K562 (cell line): ENCODE results near the gene TANC1. TPM values are rescaled to one million over a fixed set of nuclear protein-coding genes. Genes with fewer than 3 reads are reported as not detected.

Experiments used
- CREB3L1 ChIP-seq: fragments of 450-650 bp; IDR thresholded peaks from 2 replicates; pipeline ENCODE4 v1.6.1; 2014; ENCODE audit warnings: low read depth, mild to moderate bottlenecking, moderate library complexity, borderline replicate concordance
- ELK1 ChIP-seq: sonication (generic); formaldehyde crosslinking; IDR thresholded peaks from 2 replicates; pipeline ENCODE4 v1.8.1; 2022; ENCODE audit warnings: missing genetic modification reagents
- GATA2 ChIP-seq: sonication (generic); formaldehyde crosslinking; IDR thresholded peaks from 2 replicates; pipeline ENCODE4 v1.4.0; 2020; ENCODE audit warnings: mild to moderate bottlenecking, missing genetic modification reagents
- HDAC1 ChIP-seq, 2 experiments: fragments of 450-650 bp; IDR thresholded peaks; 2 replicates each; pipeline ENCODE4 v1.6.1; 2016 to 2017; ENCODE audit warnings: inconsistent platforms in 1 of 2, mild to moderate bottlenecking in 1 of 2, moderate library complexity in 1 of 2
- HMBOX1 ChIP-seq: sonication (generic); IDR thresholded peaks from 2 replicates; pipeline ENCODE4 v1.6.1; 2016
- NELFE ChIP-seq: IDR thresholded peaks from 2 replicates; pipeline ENCODE4 v1.6.1; 2011; ENCODE audit warnings: mild to moderate bottlenecking; ENCODE audit not compliant: insufficient read depth, insufficient read length
- OTX1 ChIP-seq: fragments of 450-650 bp; formaldehyde crosslinking; IDR thresholded peaks from 2 replicates; pipeline ENCODE4 v1.4.0; 2022; ENCODE audit warnings: mild to moderate bottlenecking
- SAP30 ChIP-seq: fragments of 200-600 bp; sonication (generic); IDR thresholded peaks from 2 replicates; pipeline ENCODE4 v1.6.1; 2012; ENCODE audit warnings: borderline replicate concordance, low read depth, mild to moderate bottlenecking, moderate library complexity, low read length, control low read depth, inconsistent platforms; ENCODE audit not compliant: insufficient read depth, poor library complexity, severe bottlenecking
- TEAD4 ChIP-seq, 2 experiments: sonication (generic) in 1 of 2; formaldehyde crosslinking in 1 of 2; IDR thresholded peaks; 2 replicates each; pipeline versions ENCODE4 v1.6.1 to v1.8.0; 2012 to 2022; ENCODE audit warnings: borderline replicate concordance in 1 of 2, inconsistent platforms in 1 of 2, low read length in 1 of 2, mild to moderate bottlenecking in 1 of 2, missing genetic modification reagents in 1 of 2
- THAP7 ChIP-seq: fragments of 250-450 bp; sonication (Bioruptor Pico); IDR thresholded peaks from 2 replicates; pipeline ENCODE4 v1.5.0; 2021
- XRCC4 ChIP-seq: IDR thresholded peaks from one replicate; pipeline ENCODE4 v1.6.1; 2011; ENCODE audit not compliant: insufficient read depth, insufficient read length; ENCODE audit errors: extremely low read depth
- ZBED1 ChIP-seq: IDR thresholded peaks from 2 replicates; pipeline ENCODE4 v1.6.1; 2014
- ZNF212 ChIP-seq: fragments of 450-650 bp; formaldehyde crosslinking; IDR thresholded peaks from 2 replicates; pipeline ENCODE4 v1.4.0; 2020; ENCODE audit warnings: mild to moderate bottlenecking
- polyA plus RNA-seq, 8 experiments: library from polyadenylated mRNA; depleted of rRNA in 4 of 8; stranded (reverse) in 5 of 8; unstranded in 3 of 8; fragments of >200 nt; fragmentation: Nextera tagmentation in 2 of 8; fragmentation: Illumina TruSeq in 1 of 8; extraction: Ambion mirVana in 2 of 8; extraction: Trizol in 1 of 8; gene quantifications; 2 replicates each; pipeline versions ENCODE4 v1.2.1 to v1.2.3, GENCODE V29; 2011 to 2014; ENCODE audit warnings: inconsistent platforms in 1 of 8, missing spikeins in 1 of 8
- total RNA-seq, 7 experiments: library from RNA; depleted of rRNA in 6 of 7; stranded (reverse); fragments of >200 nt in 6 of 7; fragmentation: Illumina TruSeq in 2 of 7; extraction: Trizol in 2 of 7; gene quantifications; 2 replicates each; pipeline versions ENCODE4 v1.2.1 to v1.2.3, GENCODE V29; 2011 to 2021; ENCODE audit warnings: low replicate concordance in 1 of 7

Gene TANC1
- total and polyA plus RNA-seq, 9 of the 15 experiments (the other 6 are each of a cell fraction or from before 2014, with no cell fraction given) = under 0.01 to 0.20 (median 0.07) TPM; not detected in 1

GRCh38 chr2:159117658-159118057 is 149.2 kb downstream of the TANC1 start (continued):
- TF ChIP-seq SAP30 = no peak
- TF ChIP-seq ZNF212 (CRISPR knock-in tag) = no peak
- no peak for TF ChIP-seq HMBOX1
- no peak for TF ChIP-seq CREB3L1
- no peak for TF ChIP-seq XRCC4
- no peak for TF ChIP-seq GATA2 (CRISPR knock-in tag)
- TF ChIP-seq THAP7 (CRISPR knock-in tag) = no peak
- no peak for TF ChIP-seq TEAD4 (IDR thresholded peaks at IDR 0.05; ENCODE audit: low read length)
- no peak for TF ChIP-seq TEAD4 (CRISPR knock-in tag; IDR thresholded peaks at IDR 0.05; ENCODE audit: borderline replicate concordance)
- TF ChIP-seq HDAC1 (IDR thresholded peaks at IDR 0.05) = no peak
- no peak for TF ChIP-seq ZBED1
- no peak for TF ChIP-seq NELFE
- no peak for TF ChIP-seq ELK1
- no peak for TF ChIP-seq OTX1 (CRISPR knock-in tag)
